ENCODE results near the gene TMEM82.

The TMEM82 gene

GRCh38 chr1:15708486-15709137 is 33.7 kb upstream of the TMEM82 start:
- Mint-ChIP-seq H3K27me3 (no peaks in the 10 kb centered on the region), H3K4me3 (no peak overlapping the region), H3K36me3 (ENCODE audit: insufficient read depth) (peaks cover 17% of the 10 kb centered on the region), H3K4me1 (ENCODE audit: low read depth in 2 of 2) (peaks cover 16 to 32% of the 10 kb centered on the region in 2 donors), H3K9me3 (no peaks in the 10 kb centered on the region), H3K27ac (no peak overlapping the region)
- DNase-seq: no peak
- ATAC-seq (replicated peaks): no peak

- no peak for ATAC-seq (replicated peaks)
- Mint-ChIP-seq H3K27ac (no peak overlapping the region), H3K36me3 (ENCODE audit: insufficient read depth) (peaks cover 18% of the 10 kb centered on the region), H3K4me3 (no peak overlapping the region), H3K9me3 (no peaks in the 10 kb centered on the region), H3K4me1 (ENCODE audit: low read depth in 2 of 2) (peaks cover 16 to 32% of the 10 kb centered on the region in 2 donors), H3K27me3 (no peaks in the 10 kb centered on the region)
- no peak for DNase-seq
Observed at GRCh38 chr1:15709226-15709625, 33.1 kb upstream of the TMEM82 start.

GRCh38 chr1:15712168-15712567 is 30.1 kb upstream of the TMEM82 start:
- DNase-seq (no peak), ATAC-seq (replicated peaks) (no peak)
- no peak overlapping the region for H3K27ac Mint-ChIP-seq
- peaks cover 9 to 24% of the 10 kb centered on the region in 2 donors for H3K4me1 Mint-ChIP-seq (ENCODE audit: low read depth in 2 of 2)
- H3K4me3 Mint-ChIP-seq: no peak overlapping the region
- peaks cover 23% of the 10 kb centered on the region for H3K36me3 Mint-ChIP-seq (ENCODE audit: insufficient read depth)
- no peaks in the 10 kb centered on the region for H3K27me3 Mint-ChIP-seq
- no peaks in the 10 kb centered on the region for H3K9me3 Mint-ChIP-seq

GRCh38 chr1:15714406-15715136 is 27.7 kb upstream of the TMEM82 start:
- H3K9me3 Mint-ChIP-seq: no peaks in the 10 kb centered on the region
- peaks cover 7 to 19% of the 10 kb centered on the region in 2 donors for H3K4me1 Mint-ChIP-seq (ENCODE audit: low read depth in 2 of 2)
- no peak for DNase-seq
- H3K27me3 Mint-ChIP-seq: no peaks in the 10 kb centered on the region
- no peak overlapping the region for H3K4me3 Mint-ChIP-seq
- peak overlapping the region; percentile 57 to 64 for H3K27ac Mint-ChIP-seq
- no peak for ATAC-seq (replicated peaks)
- peaks cover 39% of the 10 kb centered on the region for H3K36me3 Mint-ChIP-seq (ENCODE audit: insufficient read depth)

- H3K4me3 Mint-ChIP-seq: no peak overlapping the region
- DNase-seq (no peak), ATAC-seq (replicated peaks) (no peak)
- peak overlapping the region in 1 of 2 donors; percentile 10 for H3K27ac Mint-ChIP-seq
- peaks cover 1 to 8% of the 10 kb centered on the region in 2 donors for H3K4me1 Mint-ChIP-seq (ENCODE audit: low read depth in 2 of 2)
- H3K9me3 Mint-ChIP-seq: no peaks in the 10 kb centered on the region
- no peaks in the 10 kb centered on the region for H3K27me3 Mint-ChIP-seq
- peaks cover 56% of the 10 kb centered on the region for H3K36me3 Mint-ChIP-seq (ENCODE audit: insufficient read depth)
Observed at GRCh38 chr1:15717418-15718125, 24.7 kb upstream of the TMEM82 start.

GRCh38 chr1:15718199-15718601 is 24.1 kb upstream of the TMEM82 start:
- Mint-ChIP-seq H3K4me3 (no peak overlapping the region), H3K27me3 (no peaks in the 10 kb centered on the region), H3K27ac (peak overlapping the region in 1 of 2 donors; percentile 10), H3K9me3 (no peaks in the 10 kb centered on the region), H3K4me1 (ENCODE audit: low read depth in 2 of 2) (peaks cover 1 to 5% of the 10 kb centered on the region in 2 donors), H3K36me3 (ENCODE audit: insufficient read depth) (peaks cover 56% of the 10 kb centered on the region)
- no peak for ATAC-seq (replicated peaks)
- DNase-seq: no peak

- no peak for ATAC-seq (replicated peaks)
- no peak overlapping the region for H3K4me3 Mint-ChIP-seq
- H3K27ac Mint-ChIP-seq: peak overlapping the region in 1 of 2 donors; percentile 27
- H3K36me3 Mint-ChIP-seq (ENCODE audit: insufficient read depth): peaks cover 60% of the 10 kb centered on the region
- H3K4me1 Mint-ChIP-seq (ENCODE audit: low read depth in 2 of 2): peaks cover under 1 to 1% of the 10 kb centered on the region in 2 donors
- no peak for DNase-seq
- no peaks in the 10 kb centered on the region for H3K9me3 Mint-ChIP-seq
- no peaks in the 10 kb centered on the region for H3K27me3 Mint-ChIP-seq
Observed at GRCh38 chr1:15719381-15720120, 22.7 kb upstream of the TMEM82 start.

GRCh38 chr1:15720861-15721260 is 21.4 kb upstream of the TMEM82 start:
- H3K9me3 Mint-ChIP-seq: no peaks in the 10 kb centered on the region
- H3K36me3 Mint-ChIP-seq (ENCODE audit: insufficient read depth): peaks cover 68% of the 10 kb centered on the region
- DNase-seq: no peak
- peak overlapping the region; percentile 22 to 71 for H3K27ac Mint-ChIP-seq
- no peaks in the 10 kb centered on the region for H3K4me1 Mint-ChIP-seq (ENCODE audit: low read depth in 2 of 2)
- H3K4me3 Mint-ChIP-seq: no peak overlapping the region
- no peak for ATAC-seq (replicated peaks)
- H3K27me3 Mint-ChIP-seq: no peaks in the 10 kb centered on the region

GRCh38 chr1:15722411-15722810 is 19.9 kb upstream of the TMEM82 start:
- no peaks in the 10 kb centered on the region for H3K4me1 Mint-ChIP-seq (ENCODE audit: low read depth in 2 of 2)
- H3K27ac Mint-ChIP-seq: no peak overlapping the region
- H3K9me3 Mint-ChIP-seq: no peaks in the 10 kb centered on the region
- DNase-seq: no peak
- no peaks in the 10 kb centered on the region for H3K27me3 Mint-ChIP-seq
- H3K4me3 Mint-ChIP-seq: no peak overlapping the region
- ATAC-seq (replicated peaks): no peak
- H3K36me3 Mint-ChIP-seq (ENCODE audit: insufficient read depth): peaks cover 68% of the 10 kb centered on the region

GRCh38 chr1:15722836-15723532 is 19.3 kb upstream of the TMEM82 start:
- no peak overlapping the region for H3K27ac Mint-ChIP-seq
- DNase-seq: no peak
- no peaks in the 10 kb centered on the region for H3K27me3 Mint-ChIP-seq

GRCh38 chr1:15723631-15724246 is 18.6 kb upstream of the TMEM82 start:
- DNase-seq: no peak
- Mint-ChIP-seq H3K27ac (peak overlapping the region in 1 of 2 donors; percentile 83), H3K9me3 (no peaks in the 10 kb centered on the region), H3K27me3 (no peaks in the 10 kb centered on the region), H3K4me1 (ENCODE audit: low read depth in 2 of 2) (no peaks in the 10 kb centered on the region), H3K36me3 (ENCODE audit: insufficient read depth) (peaks cover 71% of the 10 kb centered on the region), H3K4me3 (no peak overlapping the region)
- ATAC-seq (replicated peaks): no peak

More at GRCh38 chr1:15722836-15723532, 19.3 kb upstream of the TMEM82 start:
- Mint-ChIP-seq H3K4me1 (ENCODE audit: low read depth in 2 of 2) (no peaks in the 10 kb centered on the region), H3K4me3 (no peak overlapping the region), H3K36me3 (ENCODE audit: insufficient read depth) (peaks cover 68% of the 10 kb centered on the region), H3K9me3 (no peaks in the 10 kb centered on the region)
- ATAC-seq (replicated peaks): no peak

- DNase-seq: no peak
- no peaks in the 10 kb centered on the region for H3K27me3 Mint-ChIP-seq
- no peak for ATAC-seq (replicated peaks)
- peak overlapping the region; percentile 4 to 72 for H3K27ac Mint-ChIP-seq
- H3K4me1 Mint-ChIP-seq (ENCODE audit: low read depth in 2 of 2): no peaks in the 10 kb centered on the region
- no peaks in the 10 kb centered on the region for H3K9me3 Mint-ChIP-seq
- H3K36me3 Mint-ChIP-seq (ENCODE audit: insufficient read depth): peaks cover 61% of the 10 kb centered on the region
- H3K4me3 Mint-ChIP-seq: no peak overlapping the region
Observed at GRCh38 chr1:15724949-15725880, 17.1 kb upstream of the TMEM82 start.

Data from effector memory CD8-positive, alpha-beta T cell (primary cell).